GM13976 (cell line): ENCODE results near the gene CRACR2A.

Experiments used
- DNase-seq: peaks from one replicate; pipeline ENCODE4 v3.0.0; 2012; ENCODE audit warnings: low spot score
- CTCF ChIP-seq: IDR thresholded peaks from 2 replicates; pipeline ENCODE4 v1.5.1; 2012; ENCODE audit warnings: borderline replicate concordance, mild to moderate bottlenecking; ENCODE audit not compliant: insufficient read depth; ENCODE audit errors: extremely low read depth, missing control alignments, control extremely low read depth
- in situ Hi-C: fragments of 300-500 bp; cut with MboI; formaldehyde crosslinking; loops from one replicate; pipeline ENCODE4 v1.12.0; 2022; ENCODE audit warnings: low sequenced_read_pairs, mixed read lengths, inconsistent platforms; ENCODE audit not compliant: unreplicated experiment

The CRACR2A gene

DNA sequence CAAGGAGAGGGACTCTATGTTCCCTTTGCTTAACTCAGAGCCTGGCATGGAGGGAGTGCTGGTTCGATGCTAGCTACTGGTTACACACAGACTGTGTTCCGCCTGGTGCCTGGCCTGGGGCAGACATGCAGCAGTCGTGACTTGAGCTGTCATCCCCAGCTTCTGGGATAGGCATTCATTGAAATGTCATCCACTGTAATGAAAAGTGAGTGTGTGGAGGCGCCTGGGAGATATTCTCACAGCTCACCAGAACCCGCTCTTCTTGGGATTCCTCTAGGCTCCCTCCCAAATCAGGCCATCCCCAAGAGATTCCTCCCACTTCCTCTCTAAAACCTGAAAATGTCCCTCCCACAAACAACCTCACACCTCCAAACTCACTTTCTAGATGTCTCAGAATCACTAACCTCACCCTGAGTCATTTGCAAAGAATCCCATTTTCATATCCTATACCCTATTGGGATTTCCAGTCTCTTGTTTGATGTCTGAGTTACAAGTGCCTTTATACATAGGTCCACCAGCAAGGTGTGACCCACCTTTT, 82.8 kb downstream of the CRACR2A start:
- no peak for TF ChIP-seq CTCF
- DNase-seq, result no peak
- in situ Hi-C loops, result no loop called here

GRCh38 chr12:3669594-3669993, 83.3 kb downstream of the CRACR2A start:
- no peak for TF ChIP-seq CTCF
- no peak for DNase-seq
- in situ Hi-C loops, result no loop called here

GRCh38 chr12:3668479-3669165, 84.3 kb downstream of the CRACR2A start:
- no peak for DNase-seq
- in situ Hi-C loops, result no loop called here
- no peak for TF ChIP-seq CTCF

- in situ Hi-C loops, result no loop called here
- TF ChIP-seq CTCF, result no peak
- DNase-seq, result no peak
Observed at GRCh38 chr12:3667485-3667884, 85.4 kb downstream of the CRACR2A start.

DNA sequence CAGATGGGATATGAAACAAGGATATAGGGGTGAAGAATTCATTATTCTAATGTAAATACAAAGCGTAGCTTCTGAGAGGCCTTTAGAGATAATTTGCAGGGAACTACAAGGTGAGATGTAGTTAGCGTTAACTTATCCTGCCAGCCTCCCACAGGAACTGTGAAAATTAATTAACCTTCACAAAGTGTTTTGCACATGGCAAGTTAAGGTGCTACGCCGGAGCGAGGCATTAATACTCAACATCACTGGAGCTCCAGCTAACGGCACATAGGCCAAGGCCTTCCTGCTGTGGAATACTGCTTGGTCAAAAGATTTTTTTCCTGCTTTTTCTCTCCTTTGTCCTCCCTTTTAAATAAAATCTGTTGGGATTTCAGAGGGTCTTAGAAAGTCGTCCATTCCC, 86.5 kb downstream of the CRACR2A start:
- in situ Hi-C loops, result no loop called here
- no peak for TF ChIP-seq CTCF
- no peak for DNase-seq

GRCh38 chr12:3662521-3662921, 90.4 kb downstream of the CRACR2A start:
- in situ Hi-C loops, result no loop called here
- DNase-seq, result no peak
- TF ChIP-seq CTCF, result no peak

GRCh38 chr12:3661028-3661427, 91.9 kb downstream of the CRACR2A start:
- no peak for TF ChIP-seq CTCF
- in situ Hi-C loops, result no loop called here
- no peak for DNase-seq
